Cardiac muscle cell (in vitro differentiated cells and primary cell): ENCODE data around the gene CTXN3. TPM values are rescaled to one million over a fixed set of nuclear protein-coding genes. Genes with fewer than 3 reads are reported as not detected.

ENCODE experiments used
- DNase-seq, 2 donors: peaks; one replicate each; pipeline versions ENCODE4 v3.0.0 to v3.0.0-alpha.2; 2010 to 2017; ENCODE audit warnings: low read depth in 1 of 2, low spot score in 1 of 2
- H3K27ac ChIP-seq: fragments of 200-600 bp; sonication (generic); 2 replicates; pipeline ENCODE4 v1.5.1; 2016
- H3K27me3 ChIP-seq: fragments of 200-600 bp; sonication (generic); 2 replicates; pipeline ENCODE4 v1.6.0; 2016; ENCODE audit warnings: control low read depth
- H3K36me3 ChIP-seq: fragments of 200-600 bp; sonication (generic); 2 replicates; pipeline ENCODE4 v1.5.1; 2016; ENCODE audit warnings: control low read depth
- H3K4me1 ChIP-seq: fragments of 200-600 bp; sonication (generic); 2 replicates; pipeline ENCODE4 v1.8.1; 2017; ENCODE audit warnings: low read depth, mild to moderate bottlenecking, mixed run types
- H3K4me3 ChIP-seq: fragments of 200-600 bp; sonication (generic); 2 replicates; pipeline ENCODE4 v1.5.1; 2016; ENCODE audit warnings: mild to moderate bottlenecking
- H3K9me3 ChIP-seq: fragments of 200-600 bp; sonication (generic); 2 replicates; pipeline ENCODE4 v1.5.1; 2017; ENCODE audit warnings: low read depth, mild to moderate bottlenecking, control low read depth
- polyA plus RNA-seq: library from polyadenylated mRNA; unstranded; fragments of >200 nt; fragmentation: Nextera tagmentation; extraction: Ambion mirVana; gene quantifications from 2 replicates; pipeline ENCODE4 v1.2.1, GENCODE V29; 2016
- total RNA-seq: library from RNA; depleted of rRNA; stranded (reverse); fragments of >200 nt; gene quantifications from 2 replicates; pipeline ENCODE4 v1.2.3, GENCODE V29; 2016
- TF ChIP-seq, protein P1 (sequence below): IDR thresholded peaks from 2 replicates; pipeline ENCODE4 v1.5.1; 2012; ENCODE audit warnings: low read depth, mild to moderate bottlenecking, low read length

CTXN3 gene
- total and polyA plus RNA-seq, 2 experiments from 2014 or later = not detected

DNA sequence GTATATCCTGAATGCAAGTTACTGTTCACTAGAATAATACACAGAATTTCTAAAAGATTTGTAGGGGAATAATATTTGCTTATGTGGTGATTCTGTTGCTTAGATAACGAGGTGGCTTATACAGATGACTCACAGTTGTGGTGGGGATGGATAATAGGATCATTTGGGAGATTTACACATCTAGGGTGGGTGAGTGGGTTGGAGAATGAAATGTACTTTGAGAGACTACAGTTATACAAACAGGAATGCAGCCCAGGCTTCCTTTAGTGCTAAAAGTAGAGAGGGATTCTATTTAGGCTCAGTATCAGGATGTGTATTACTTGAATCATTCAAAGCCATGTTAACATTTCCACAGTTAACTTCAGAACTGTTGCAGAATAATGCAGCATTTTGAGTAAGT lies 1.8 kb downstream of the CTXN3 start:
- peak; percentile 26 to 81 for DNase-seq
- TF ChIP-seq, protein P1, sequence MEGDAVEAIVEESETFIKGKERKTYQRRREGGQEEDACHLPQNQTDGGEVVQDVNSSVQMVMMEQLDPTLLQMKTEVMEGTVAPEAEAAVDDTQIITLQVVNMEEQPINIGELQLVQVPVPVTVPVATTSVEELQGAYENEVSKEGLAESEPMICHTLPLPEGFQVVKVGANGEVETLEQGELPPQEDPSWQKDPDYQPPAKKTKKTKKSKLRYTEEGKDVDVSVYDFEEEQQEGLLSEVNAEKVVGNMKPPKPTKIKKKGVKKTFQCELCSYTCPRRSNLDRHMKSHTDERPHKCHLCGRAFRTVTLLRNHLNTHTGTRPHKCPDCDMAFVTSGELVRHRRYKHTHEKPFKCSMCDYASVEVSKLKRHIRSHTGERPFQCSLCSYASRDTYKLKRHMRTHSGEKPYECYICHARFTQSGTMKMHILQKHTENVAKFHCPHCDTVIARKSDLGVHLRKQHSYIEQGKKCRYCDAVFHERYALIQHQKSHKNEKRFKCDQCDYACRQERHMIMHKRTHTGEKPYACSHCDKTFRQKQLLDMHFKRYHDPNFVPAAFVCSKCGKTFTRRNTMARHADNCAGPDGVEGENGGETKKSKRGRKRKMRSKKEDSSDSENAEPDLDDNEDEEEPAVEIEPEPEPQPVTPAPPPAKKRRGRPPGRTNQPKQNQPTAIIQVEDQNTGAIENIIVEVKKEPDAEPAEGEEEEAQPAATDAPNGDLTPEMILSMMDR = no peak
- H3K4me1 ChIP-seq = peaks cover 24% of the 10 kb centered on the region

DNA sequence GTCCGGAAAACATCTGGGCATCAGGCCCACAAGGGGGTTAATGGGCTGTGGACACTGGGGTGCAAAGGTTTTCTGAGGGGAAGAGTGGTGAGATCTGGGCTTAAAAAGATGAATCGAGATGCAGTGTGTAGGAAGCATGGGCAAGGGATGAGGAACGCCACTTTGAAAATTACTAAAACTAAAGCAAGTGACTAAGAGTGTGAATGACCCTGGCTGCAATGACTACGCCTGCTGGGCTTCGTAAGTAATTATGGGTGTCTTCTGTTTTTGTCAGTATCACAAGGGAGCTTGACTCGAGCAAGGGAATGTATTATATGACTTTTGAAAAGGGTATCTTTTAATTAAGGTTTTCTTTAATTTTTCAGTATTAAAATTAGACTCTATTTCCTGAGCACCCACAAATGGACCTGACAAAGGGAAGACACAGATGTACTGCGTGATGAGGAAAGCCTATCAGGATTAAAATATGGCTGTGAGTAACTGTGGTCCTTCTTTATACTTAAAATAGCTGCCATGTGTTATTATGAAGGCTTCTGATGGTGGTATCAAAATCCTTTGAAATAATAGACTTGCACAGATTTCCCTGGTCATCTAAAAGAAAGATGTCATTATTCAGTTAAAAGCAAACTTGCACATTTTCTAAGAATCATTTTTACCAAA lies 4.2 kb downstream of the CTXN3 start:
- H3K9me3 ChIP-seq = no peaks in the 10 kb centered on the region
- DNase-seq = no peak
- peaks cover 16% of the 10 kb centered on the region for H3K4me1 ChIP-seq
- no peaks in the 10 kb centered on the region for H3K27me3 ChIP-seq
- no peaks in the 10 kb centered on the region for H3K36me3 ChIP-seq
- no peak overlapping the region for H3K4me3 ChIP-seq
- TF ChIP-seq, protein P1 = no peak
- H3K27ac ChIP-seq = no peak overlapping the region

More for the DNA sequence above, 1.8 kb downstream of the CTXN3 start:
- H3K27ac ChIP-seq = peak overlapping the region; percentile 18
- H3K36me3 ChIP-seq = no peaks in the 10 kb centered on the region
- no peaks in the 10 kb centered on the region for H3K27me3 ChIP-seq
- no peaks in the 10 kb centered on the region for H3K9me3 ChIP-seq
- H3K4me3 ChIP-seq = no peak overlapping the region

DNA sequence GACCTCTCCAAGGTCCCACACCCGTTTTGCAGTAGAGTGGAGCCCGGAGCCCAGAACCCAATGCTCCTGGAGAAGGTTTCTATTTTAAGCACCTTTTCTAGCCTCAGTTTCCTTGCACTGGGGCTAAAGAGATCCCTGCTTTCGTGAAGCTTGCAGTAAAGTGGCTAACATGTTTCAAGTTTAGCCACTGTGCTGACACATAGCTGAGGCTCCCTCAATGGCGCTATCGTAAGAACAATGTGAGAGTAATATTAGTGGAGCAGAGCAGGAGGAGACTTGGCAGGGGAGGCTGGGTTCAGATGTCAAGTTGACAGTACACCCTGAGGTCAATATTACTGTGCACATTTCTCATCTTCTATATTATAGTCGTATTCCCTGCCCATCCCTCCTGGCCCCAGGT lies 7.9 kb downstream of the CTXN3 start:
- H3K4me1 ChIP-seq = peaks cover 17% of the 10 kb centered on the region
- H3K4me3 ChIP-seq = no peak overlapping the region
- H3K9me3 ChIP-seq = no peaks in the 10 kb centered on the region
- TF ChIP-seq, protein P1 = no peak
- H3K27me3 ChIP-seq = no peaks in the 10 kb centered on the region
- DNase-seq = no peak
- no peak overlapping the region for H3K27ac ChIP-seq
- H3K36me3 ChIP-seq = no peaks in the 10 kb centered on the region

DNA sequence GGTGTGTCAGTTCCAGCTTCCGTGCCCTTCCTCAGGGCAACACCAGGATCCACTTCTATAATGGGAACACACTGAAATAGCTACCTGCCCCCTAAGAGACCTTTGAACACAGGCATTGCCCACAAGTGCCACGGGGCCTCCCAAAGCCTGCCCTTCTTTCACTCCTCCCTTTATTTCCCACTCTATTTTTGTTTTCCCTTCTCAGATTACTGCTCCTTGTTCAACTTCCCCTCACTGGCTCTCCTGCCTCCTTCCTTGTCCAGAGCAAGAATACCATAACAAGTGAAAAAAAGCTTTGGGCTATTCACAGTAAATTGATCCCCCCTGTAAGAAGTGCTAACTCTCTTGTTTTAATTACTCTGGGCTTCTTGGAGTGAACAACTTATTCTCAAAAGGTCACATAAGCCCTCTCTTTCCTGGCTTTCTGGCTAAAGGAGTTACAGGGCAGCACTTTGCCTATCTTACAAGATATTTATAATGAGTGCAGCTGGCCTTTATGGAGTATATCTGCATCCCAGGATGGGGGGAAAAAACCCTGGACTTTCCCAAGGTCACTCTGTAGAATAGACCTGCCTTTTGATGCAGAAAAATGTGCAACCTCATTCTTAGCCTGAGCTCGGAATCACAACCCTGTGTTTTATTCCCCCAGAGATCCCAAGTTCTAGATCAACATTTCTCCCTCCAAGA lies 11.3 kb downstream of the CTXN3 start:
- H3K27ac ChIP-seq = peak overlapping the region; percentile 85

DNA sequence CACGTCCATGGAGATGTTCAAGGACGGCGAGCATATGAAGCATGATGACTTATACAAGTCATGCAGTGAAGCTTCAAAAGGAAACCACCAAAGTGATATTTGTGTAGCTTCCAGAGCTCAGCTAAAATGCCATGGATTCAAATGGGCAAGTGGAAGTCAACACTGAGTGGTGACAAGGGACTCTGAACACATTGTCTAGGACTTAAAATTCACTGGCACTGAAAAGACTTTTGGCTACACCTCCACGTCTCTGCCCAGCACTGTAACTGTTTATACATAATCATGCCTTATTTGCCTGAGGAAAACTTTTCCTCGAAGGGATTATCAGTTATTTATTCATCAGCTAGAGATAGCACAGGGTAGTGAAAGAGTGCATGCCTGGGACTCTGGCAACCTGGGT lies 15.2 kb downstream of the CTXN3 start:
- H3K4me1 ChIP-seq = peaks cover 20% of the 10 kb centered on the region
- H3K4me3 ChIP-seq = no peak overlapping the region
- TF ChIP-seq, protein P1 = no peak
- no peaks in the 10 kb centered on the region for H3K27me3 ChIP-seq
- no peak for DNase-seq
- H3K36me3 ChIP-seq = no peaks in the 10 kb centered on the region
- H3K27ac ChIP-seq = no peak overlapping the region
- H3K9me3 ChIP-seq = no peaks in the 10 kb centered on the region

More for the DNA sequence above, 11.3 kb downstream of the CTXN3 start:
- Histone ChIP-seq H3K4me1 (peaks cover 17% of the 10 kb centered on the region), H3K27me3 (no peaks in the 10 kb centered on the region), H3K4me3 (no peak overlapping the region), H3K36me3 (no peaks in the 10 kb centered on the region), H3K9me3 (no peaks in the 10 kb centered on the region)
- TF ChIP-seq, protein P1 = no peak
- peak in 1 of 2 donors; percentile 57 for DNase-seq
